ENCODE data around the gene ADAMTS2.

Gene ADAMTS2

GRCh38 chr5:179266291-179267070, 78.8 kb downstream of the ADAMTS2 start:
- DNase-seq (ENCODE audit: low read depth, low spot score): no peak

GRCh38 chr5:179265514-179266290, 79.6 kb downstream of the ADAMTS2 start:
- no peak for DNase-seq (ENCODE audit: low read depth, low spot score)

- DNase-seq (ENCODE audit: low read depth, low spot score): no peak
Measured at GRCh38 chr5:179264783-179265513, 80.3 kb downstream of the ADAMTS2 start.

GRCh38 chr5:179264053-179264782, 81.0 kb downstream of the ADAMTS2 start:
- no peak for DNase-seq (ENCODE audit: low read depth, low spot score)

- no peak for DNase-seq (ENCODE audit: low read depth, low spot score)
Measured at GRCh38 chr5:179263391-179264052, 81.7 kb downstream of the ADAMTS2 start.

- DNase-seq (ENCODE audit: low read depth, low spot score): no peak
Measured at GRCh38 chr5:179262126-179262920, 82.9 kb downstream of the ADAMTS2 start.

GRCh38 chr5:179261301-179262125, 83.7 kb downstream of the ADAMTS2 start:
- no peak for DNase-seq (ENCODE audit: low read depth, low spot score)

- DNase-seq (ENCODE audit: low read depth, low spot score): no peak
Measured at GRCh38 chr5:179260324-179261070, 84.8 kb downstream of the ADAMTS2 start.

- DNase-seq (ENCODE audit: low read depth, low spot score): no peak
Measured at GRCh38 chr5:179259731-179260323, 85.4 kb downstream of the ADAMTS2 start.

GRCh38 chr5:179258922-179259730, 86.1 kb downstream of the ADAMTS2 start:
- no peak for DNase-seq (ENCODE audit: low read depth, low spot score)

- DNase-seq (ENCODE audit: low read depth, low spot score): no peak
Measured at GRCh38 chr5:179258001-179258921, 87.0 kb downstream of the ADAMTS2 start.

- DNase-seq (ENCODE audit: low read depth, low spot score): no peak
Measured at GRCh38 chr5:179257176-179257682, 88.0 kb downstream of the ADAMTS2 start.

- DNase-seq (ENCODE audit: low read depth, low spot score): no peak
Measured at GRCh38 chr5:179256328-179257175, 88.7 kb downstream of the ADAMTS2 start.

GRCh38 chr5:179255527-179256327, 89.5 kb downstream of the ADAMTS2 start:
- DNase-seq (ENCODE audit: low read depth, low spot score): no peak
